SK-N-SH treated with all-trans-retinoic acid at 6 μM for 48 hours (cell line): ENCODE data around the gene ANKRD40CL.

Source experiments
- ARNTL ChIP-seq: fragments of 450-650 bp; formaldehyde crosslinking; IDR thresholded peaks from 2 replicates; pipeline ENCODE4 v1.5.0; 2020; ENCODE audit warnings: low read depth, mild to moderate bottlenecking, moderate library complexity, borderline replicate concordance
- BACH2 ChIP-seq: fragments of 250-450 bp; sonication (Bioruptor Pico); IDR thresholded peaks from 2 replicates; pipeline ENCODE4 v1.9.0; 2021; ENCODE audit warnings: mild to moderate bottlenecking, borderline replicate concordance
- ESRRG ChIP-seq: fragments of 250-450 bp; sonication (Bioruptor Pico); IDR thresholded peaks from 2 replicates; pipeline ENCODE4 v1.6.1; 2021; ENCODE audit warnings: mild to moderate bottlenecking
- GLIS3 ChIP-seq: fragments of 250-450 bp; sonication (Bioruptor Pico); IDR thresholded peaks from 2 replicates; pipeline ENCODE4 v1.5.0; 2020; ENCODE audit warnings: mild to moderate bottlenecking, moderate library complexity
- OSR1 ChIP-seq: fragments of 250-450 bp; sonication (Bioruptor Pico); IDR thresholded peaks from 2 replicates; pipeline ENCODE4 v1.8.0; 2022; ENCODE audit warnings: moderate library complexity, mild to moderate bottlenecking, inconsistent platforms
- SNAI2 ChIP-seq: fragments of 250-450 bp; sonication (Bioruptor Pico); IDR thresholded peaks from 2 replicates; pipeline ENCODE4 v1.5.0; 2020; ENCODE audit warnings: mild to moderate bottlenecking, moderate library complexity
- TOX ChIP-seq: fragments of 250-450 bp; sonication (Bioruptor Pico); IDR thresholded peaks from 2 replicates; pipeline ENCODE4 v1.8.0; 2021; ENCODE audit warnings: mild to moderate bottlenecking, moderate library complexity, borderline replicate concordance
- ZFP3 ChIP-seq: fragments of 250-450 bp; sonication (Bioruptor Pico); IDR thresholded peaks from 2 replicates; pipeline ENCODE4 v1.5.0; 2020; ENCODE audit warnings: mild to moderate bottlenecking, moderate library complexity
- ZFP30 ChIP-seq: fragments of 450-650 bp; formaldehyde crosslinking; IDR thresholded peaks from 2 replicates; pipeline ENCODE4 v1.5.0; 2022; ENCODE audit warnings: mild to moderate bottlenecking, moderate library complexity
- ZNF565 ChIP-seq: fragments of 450-650 bp; formaldehyde crosslinking; conservative IDR thresholded peaks from 2 replicates; pipeline ENCODE4 v1.5.0; 2020; ENCODE audit warnings: low read depth, mild to moderate bottlenecking, moderate library complexity
- TF ChIP-seq, protein P1 (sequence below): fragments of 250-450 bp; sonication (Bioruptor Pico); IDR thresholded peaks from 2 replicates; pipeline ENCODE4 v1.8.0; 2020; ENCODE audit warnings: mild to moderate bottlenecking, moderate library complexity, borderline replicate concordance
- TF ChIP-seq, protein P2 (sequence below): fragments of 250-450 bp; sonication (Bioruptor Pico); IDR thresholded peaks from 2 replicates; pipeline ENCODE4 v1.5.1; 2021; ENCODE audit warnings: mild to moderate bottlenecking, moderate library complexity

DNA sequence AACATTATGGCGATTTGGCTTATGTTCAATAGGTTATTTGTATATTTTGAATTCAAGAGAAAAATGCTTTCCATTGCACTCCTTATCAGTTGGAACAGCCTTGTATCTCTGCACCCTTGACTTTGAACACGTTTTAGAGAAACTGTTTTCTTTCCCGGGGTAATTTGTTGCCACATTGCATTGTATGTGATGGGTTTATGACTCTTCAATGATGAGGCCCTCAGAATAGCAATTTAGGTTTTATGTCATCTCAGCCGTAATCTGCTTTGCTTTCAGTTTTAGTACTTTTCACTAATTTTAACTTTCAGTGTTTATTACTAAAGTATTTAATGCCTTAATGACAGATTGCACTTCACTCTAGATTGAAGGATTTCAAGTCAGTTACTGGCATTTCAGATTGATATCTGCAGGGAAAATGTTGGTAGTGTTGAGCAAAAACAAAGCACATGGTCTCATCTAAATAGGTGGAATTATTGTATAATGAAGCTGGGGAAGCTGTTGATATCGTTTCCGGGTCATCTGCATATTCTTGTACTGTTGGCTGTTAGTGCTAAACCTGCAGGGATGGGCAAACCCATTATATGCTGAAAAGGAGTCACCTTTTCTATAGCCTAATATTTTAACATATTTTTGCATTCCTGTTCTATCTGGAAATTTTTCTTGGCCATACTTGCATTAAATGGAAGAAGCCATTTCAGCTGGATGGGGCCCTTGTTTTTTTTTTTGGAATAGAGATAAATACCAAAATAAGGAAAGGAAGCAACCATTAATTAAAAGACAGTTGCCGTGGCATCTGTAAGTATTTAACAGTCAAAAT, 45.9 kb downstream of the ANKRD40CL start:
- TF ChIP-seq ARNTL, result no peak
- no peak for TF ChIP-seq ZFP3
- TF ChIP-seq, protein P1, sequence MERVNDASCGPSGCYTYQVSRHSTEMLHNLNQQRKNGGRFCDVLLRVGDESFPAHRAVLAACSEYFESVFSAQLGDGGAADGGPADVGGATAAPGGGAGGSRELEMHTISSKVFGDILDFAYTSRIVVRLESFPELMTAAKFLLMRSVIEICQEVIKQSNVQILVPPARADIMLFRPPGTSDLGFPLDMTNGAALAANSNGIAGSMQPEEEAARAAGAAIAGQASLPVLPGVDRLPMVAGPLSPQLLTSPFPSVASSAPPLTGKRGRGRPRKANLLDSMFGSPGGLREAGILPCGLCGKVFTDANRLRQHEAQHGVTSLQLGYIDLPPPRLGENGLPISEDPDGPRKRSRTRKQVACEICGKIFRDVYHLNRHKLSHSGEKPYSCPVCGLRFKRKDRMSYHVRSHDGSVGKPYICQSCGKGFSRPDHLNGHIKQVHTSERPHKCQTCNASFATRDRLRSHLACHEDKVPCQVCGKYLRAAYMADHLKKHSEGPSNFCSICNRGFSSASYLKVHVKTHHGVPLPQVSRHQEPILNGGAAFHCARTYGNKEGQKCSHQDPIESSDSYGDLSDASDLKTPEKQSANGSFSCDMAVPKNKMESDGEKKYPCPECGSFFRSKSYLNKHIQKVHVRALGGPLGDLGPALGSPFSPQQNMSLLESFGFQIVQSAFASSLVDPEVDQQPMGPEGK (CRISPR knock-in tag), result no peak
- TF ChIP-seq GLIS3 (CRISPR knock-in tag), result no peak
- no peak for TF ChIP-seq ESRRG (CRISPR knock-in tag)
- TF ChIP-seq OSR1 (CRISPR knock-in tag), result no peak
- TF ChIP-seq, protein P2, sequence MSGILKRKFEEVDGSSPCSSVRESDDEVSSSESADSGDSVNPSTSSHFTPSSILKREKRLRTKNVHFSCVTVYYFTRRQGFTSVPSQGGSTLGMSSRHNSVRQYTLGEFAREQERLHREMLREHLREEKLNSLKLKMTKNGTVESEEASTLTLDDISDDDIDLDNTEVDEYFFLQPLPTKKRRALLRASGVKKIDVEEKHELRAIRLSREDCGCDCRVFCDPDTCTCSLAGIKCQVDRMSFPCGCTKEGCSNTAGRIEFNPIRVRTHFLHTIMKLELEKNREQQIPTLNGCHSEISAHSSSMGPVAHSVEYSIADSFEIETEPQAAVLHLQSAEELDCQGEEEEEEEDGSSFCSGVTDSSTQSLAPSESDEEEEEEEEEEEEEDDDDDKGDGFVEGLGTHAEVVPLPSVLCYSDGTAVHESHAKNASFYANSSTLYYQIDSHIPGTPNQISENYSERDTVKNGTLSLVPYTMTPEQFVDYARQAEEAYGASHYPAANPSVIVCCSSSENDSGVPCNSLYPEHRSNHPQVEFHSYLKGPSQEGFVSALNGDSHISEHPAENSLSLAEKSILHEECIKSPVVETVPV (CRISPR knock-in tag), result no peak
- TF ChIP-seq SNAI2 (CRISPR knock-in tag), result no peak
- TF ChIP-seq BACH2, result no peak
- TF ChIP-seq TOX, result no peak
- TF ChIP-seq ZNF565 (CRISPR knock-in tag), result no peak
- TF ChIP-seq ZFP30 (CRISPR knock-in tag), result no peak
